ENCODE measurements around the gene OCA2.

The OCA2 gene

DNA sequence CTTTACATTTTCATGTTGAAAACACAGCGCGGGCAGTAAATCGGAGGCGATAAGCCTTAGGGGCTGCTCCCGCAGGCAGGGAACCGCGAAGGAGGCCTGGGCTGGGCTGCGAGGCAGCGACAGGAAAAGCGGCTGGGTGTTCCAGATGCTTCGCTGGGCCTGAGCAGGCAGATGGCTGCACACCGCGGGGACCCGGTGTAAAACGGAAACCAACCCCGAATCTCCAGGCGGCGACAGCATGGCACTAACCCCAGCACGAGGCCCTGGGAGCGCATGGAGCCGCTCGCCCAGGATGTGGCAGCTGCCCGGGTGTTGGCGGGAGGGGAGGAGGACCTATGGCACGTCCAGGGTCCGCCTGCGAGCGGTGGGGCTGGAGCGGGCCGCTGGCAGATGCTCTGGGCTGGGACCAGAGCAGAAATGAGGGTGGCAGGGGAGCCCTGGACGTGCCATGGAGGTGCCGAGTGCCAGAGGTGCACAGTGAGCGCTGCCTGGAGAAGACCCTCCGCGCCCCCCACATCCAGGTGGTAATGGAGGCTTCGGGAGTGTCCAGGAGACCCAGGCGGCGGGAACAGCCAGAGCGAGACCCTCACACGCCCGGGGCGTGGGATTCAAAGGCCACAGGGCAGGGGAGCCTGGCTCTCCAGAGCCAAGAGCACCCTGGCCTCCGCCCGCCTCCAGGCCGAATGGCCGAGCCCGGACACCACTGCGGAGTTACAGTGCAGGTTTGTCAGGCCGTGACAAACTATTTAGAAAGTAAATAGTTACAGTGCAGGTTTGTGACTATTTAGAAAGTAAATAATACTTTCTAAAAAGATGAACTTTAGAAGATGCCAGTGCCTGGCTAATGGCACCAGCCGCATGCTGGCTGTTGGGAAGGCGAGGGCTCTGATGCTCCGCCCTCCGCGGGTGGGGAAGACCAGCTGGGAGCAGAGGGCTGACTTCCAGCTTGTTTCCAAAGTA lies 293.6 kb downstream of the OCA2 start:
- DNase-seq (ENCODE audit: insufficient read length, low spot score) (no peak), FAIRE-seq (no peak)
- TF ChIP-seq POLR2A (IDR thresholded peaks at IDR 0.05; ENCODE audit: low read depth, low read length) = no peak

DNA sequence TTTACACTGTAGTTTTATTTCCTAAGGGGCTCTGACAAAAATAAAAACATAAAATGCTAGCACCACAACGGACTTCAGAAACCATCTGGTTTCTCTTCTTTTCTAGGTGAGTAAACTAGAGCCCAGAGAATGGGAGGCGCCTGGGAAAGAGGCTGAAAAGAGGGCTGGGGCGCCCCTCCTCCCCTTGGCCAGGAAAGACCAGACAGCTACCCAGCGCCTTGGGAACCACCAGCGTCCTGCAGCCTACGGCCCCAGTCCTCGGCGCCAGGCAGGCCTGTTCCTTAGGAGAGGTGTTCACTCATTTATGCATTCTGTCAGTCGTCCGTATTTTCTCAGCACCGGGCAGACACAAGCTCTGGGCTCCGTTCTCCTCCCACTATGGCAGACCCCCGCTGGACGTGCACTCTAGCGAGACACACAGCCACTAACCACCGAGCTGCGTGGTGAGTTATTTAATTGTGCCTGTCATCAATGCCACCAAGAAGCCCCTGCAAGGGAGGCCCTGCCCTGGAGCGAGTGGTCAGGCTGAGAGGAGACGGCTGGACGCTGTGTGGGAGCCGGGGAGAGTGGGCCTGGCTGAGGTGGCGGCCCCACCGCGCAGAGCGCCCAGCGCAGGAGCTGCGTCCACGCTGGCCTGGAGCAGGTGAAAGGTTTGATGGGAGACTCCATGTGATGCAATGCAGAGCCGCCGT lies 294.4 kb downstream of the OCA2 start:
- TF ChIP-seq POLR2A (IDR thresholded peaks at IDR 0.05; ENCODE audit: low read depth, low read length) = no peak
- no peak for FAIRE-seq
- no peak for DNase-seq (ENCODE audit: insufficient read length, low spot score)

DNA sequence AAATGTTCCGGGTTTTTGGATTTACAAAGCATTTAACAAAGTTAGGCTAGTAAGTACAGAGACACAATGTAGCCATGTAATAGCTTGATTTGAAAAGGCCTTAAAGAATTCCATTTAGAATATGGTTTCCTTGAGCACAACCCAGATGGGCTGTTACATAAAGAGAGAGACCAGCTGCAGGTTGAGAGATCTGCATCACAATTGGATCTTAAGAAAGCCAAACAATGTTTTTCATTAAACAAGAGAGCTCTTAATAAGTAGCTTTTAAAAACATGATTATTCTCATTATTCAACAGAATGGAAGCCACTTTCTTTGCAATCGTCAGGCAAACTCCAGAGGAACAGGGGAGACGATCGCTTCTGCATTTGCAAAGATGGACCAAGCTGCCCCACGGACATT lies 300.3 kb downstream of the OCA2 start:
- no peak for FAIRE-seq
- DNase-seq (ENCODE audit: insufficient read length, low spot score) = no peak
- no peak for TF ChIP-seq POLR2A (IDR thresholded peaks at IDR 0.05; ENCODE audit: low read depth, low read length)

DNA sequence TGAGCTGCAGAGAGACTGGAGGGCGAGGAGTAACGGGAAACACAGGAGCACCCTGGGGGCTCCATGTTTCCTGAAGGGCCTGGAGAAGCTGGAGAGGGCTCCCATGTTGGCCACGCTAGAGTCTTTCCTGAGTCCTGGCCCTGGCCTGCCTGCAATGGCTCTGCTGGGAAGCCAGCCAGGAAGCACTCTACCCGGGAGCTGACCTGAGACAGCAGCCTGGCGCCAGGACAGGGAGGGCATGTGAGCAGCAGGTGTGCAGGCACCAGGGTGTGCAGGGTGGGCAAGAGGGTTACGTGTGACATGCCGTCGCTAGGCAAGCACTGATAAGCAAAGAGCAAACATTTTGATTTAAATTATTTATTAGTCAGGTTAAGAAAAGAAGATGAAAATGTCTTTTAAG lies 301.4 kb downstream of the OCA2 start:
- FAIRE-seq (no peak), DNase-seq (ENCODE audit: insufficient read length, low spot score) (no peak)
- no peak for TF ChIP-seq POLR2A (IDR thresholded peaks at IDR 0.05; ENCODE audit: low read depth, low read length)

DNA sequence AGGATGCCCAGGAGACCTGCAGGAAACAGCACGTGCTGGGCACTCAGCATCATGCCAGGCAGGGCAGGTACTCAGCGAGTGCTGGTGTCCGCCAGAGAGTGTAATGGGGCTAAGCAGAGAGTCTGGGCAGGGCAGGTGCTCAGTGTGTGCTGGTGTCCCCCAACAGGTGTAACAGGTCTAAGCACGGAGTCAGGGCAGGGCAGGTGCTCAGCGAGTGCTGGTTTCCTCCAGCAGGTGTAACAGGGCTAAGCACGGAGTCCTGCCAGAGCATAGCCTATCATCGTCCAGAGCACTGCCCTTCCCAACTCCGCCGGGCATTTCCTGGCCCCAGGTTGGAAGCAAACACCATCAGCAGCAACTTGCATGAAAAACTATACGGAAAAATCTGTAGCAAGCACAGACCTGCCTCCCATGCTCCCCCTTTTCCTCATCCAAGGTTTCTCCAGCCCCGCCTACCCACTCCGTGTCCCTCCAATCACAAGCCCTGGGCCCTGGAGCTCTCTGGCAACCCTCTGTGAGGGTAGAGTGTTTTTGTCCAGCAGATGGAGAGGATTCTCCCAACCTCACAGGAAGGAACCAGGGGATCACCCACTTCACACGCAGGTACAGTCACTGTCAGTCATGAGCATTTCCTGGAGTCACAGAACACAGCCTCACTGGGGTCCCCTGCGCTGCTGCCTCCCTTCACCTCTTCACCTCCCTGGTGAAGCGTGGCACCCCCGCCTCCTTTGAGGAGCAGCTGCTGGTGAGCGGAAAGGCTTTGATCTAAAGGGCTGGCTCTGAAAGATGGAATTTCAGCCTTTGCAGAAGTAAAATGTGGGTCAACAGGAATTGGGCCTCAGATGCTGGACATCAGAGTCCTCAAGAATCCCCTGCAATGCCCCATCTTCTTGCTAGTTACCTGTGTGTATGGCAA lies 302.5 kb downstream of the OCA2 start:
- FAIRE-seq (no peak), DNase-seq (ENCODE audit: insufficient read length, low spot score) (no peak)
- no peak for TF ChIP-seq POLR2A (IDR thresholded peaks at IDR 0.05; ENCODE audit: low read depth, low read length)

DNA sequence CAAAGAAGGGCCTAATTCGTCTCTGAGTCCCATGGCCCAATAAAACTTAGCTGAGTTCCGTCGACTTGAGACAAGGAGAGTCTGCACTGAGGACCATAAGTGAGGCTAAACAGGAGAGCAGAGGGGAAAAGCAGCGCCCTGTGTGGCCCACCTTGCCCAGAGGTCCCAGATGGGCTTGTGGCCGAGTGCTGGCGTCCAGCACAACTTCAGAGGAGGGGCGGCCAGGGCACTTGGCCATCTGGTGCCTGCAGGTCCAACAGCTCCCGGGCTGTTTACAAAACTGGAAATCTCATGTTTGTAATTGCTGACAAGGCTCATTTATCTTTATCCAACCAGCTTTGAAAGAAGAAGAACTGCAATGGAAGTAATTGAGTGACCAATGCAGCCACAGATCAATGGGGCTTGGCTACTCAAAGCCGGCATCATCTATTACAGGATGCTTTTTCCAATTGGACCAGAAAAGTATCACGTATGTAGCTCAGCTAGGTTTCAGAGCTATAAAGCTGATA lies 306.3 kb downstream of the OCA2 start:
- no peak for FAIRE-seq
- no peak for DNase-seq (ENCODE audit: insufficient read length, low spot score)
- no peak for TF ChIP-seq POLR2A (IDR thresholded peaks at IDR 0.05; ENCODE audit: low read depth, low read length)

DNA sequence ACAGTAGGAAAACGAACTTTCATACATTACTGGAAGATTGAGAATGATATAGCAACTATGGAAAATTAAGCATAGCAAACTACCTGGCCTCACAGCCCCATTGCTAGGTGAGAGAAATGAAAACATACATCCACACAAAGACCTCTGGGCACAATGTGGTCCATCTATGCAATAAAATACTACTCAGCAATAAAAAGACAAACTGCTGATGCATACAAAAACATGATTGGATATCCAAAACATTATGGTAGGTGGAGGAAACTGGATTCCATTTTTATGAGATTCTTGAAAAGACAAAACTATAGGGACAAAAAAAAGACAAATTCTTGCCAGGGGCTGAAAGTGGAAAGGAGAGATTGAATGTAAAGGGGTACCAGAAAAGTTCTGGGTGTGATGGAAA lies 308.8 kb downstream of the OCA2 start:
- TF ChIP-seq POLR2A (IDR thresholded peaks at IDR 0.05; ENCODE audit: low read depth, low read length) = no peak
- DNase-seq (ENCODE audit: insufficient read length, low spot score) (no peak), FAIRE-seq (no peak)

DNA sequence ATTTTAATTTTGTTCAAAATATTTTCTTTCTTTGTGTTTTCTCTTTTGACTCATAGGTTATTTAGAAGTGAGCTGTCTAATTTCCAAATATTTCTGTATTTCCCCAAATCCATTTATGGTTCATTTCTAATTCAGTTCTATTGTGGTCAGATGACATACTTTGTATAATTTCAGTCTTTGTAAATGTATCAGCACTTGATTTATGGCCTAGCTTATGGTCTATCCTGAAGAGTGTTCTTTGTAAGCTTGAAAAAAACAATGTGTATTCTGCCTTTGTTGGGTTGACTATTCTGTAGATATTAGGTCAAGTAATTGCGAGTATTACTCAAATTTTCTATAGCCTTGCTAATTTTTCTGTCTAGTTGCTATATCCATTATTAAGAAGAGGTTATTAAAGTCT lies 311.2 kb downstream of the OCA2 start:
- no peak for TF ChIP-seq POLR2A (IDR thresholded peaks at IDR 0.05; ENCODE audit: low read depth, low read length)
- FAIRE-seq (no peak), DNase-seq (ENCODE audit: insufficient read length, low spot score) (no peak)

DNA sequence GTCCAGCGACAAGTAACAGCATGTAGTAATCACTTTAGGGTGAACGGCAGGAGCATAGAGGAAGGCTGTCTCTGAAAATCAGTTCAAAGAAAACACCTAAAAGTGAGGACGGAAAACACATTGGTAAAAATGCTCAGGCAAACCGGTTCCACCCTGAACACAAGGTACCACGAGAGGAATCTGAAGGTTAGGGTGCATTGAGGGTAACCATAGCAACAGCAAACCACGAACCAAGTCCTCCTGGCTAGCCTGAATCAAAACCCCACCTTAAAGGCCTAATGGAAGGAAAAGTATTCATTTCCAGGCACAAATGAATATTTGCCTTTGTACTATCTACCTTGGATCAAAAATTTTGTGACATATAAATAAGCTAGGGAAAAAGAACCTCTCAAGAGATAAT lies 315.0 kb downstream of the OCA2 start:
- TF ChIP-seq POLR2A (IDR thresholded peaks at IDR 0.05; ENCODE audit: low read depth, low read length) = no peak
- DNase-seq (ENCODE audit: insufficient read length, low spot score) (no peak), FAIRE-seq (no peak)

DNA sequence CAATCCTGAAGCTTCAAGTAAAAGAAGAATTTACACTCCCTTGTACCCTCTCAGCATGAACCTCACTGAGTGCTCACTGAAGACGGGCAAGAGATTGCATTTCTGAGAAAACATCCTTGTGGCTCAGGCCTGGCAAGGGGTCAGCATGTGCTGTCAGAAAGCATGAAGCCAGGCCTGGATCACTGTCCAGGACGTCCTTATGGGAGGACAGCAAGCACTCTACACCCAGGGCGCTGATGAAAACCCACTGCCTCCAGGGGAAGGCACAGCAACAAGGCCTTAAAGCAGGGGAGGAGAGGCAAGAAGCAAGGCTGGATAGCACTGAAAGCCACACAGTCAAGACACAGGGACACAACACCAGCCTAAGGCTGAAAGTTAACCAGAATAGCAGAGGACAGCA lies 315.4 kb downstream of the OCA2 start:
- DNase-seq (ENCODE audit: insufficient read length, low spot score) (no peak), FAIRE-seq (no peak)
- TF ChIP-seq POLR2A (IDR thresholded peaks at IDR 0.05; ENCODE audit: low read depth, low read length) = no peak

DNA sequence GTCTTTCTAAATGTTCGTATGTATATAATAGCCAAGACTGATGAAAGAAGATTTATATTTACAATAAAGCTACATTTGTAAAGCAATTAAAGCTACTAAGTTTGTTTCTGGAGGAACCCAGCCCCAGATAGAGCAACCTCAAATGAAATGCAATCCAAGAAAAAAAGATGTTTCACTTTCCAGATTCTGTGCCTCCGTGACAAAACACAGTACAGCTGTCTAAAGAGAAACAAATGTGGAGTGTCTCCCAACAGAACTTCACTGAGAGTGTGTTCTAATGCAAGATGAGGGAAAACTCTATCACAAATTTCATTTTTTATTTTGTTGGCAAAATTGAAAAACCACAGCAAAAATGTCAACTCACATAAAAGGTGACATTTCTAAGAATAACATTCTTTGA lies 317.0 kb downstream of the OCA2 start:
- no peak for DNase-seq (ENCODE audit: insufficient read length, low spot score)
- no peak for FAIRE-seq
- TF ChIP-seq POLR2A (IDR thresholded peaks at IDR 0.05; ENCODE audit: low read depth, low read length) = no peak

DNA sequence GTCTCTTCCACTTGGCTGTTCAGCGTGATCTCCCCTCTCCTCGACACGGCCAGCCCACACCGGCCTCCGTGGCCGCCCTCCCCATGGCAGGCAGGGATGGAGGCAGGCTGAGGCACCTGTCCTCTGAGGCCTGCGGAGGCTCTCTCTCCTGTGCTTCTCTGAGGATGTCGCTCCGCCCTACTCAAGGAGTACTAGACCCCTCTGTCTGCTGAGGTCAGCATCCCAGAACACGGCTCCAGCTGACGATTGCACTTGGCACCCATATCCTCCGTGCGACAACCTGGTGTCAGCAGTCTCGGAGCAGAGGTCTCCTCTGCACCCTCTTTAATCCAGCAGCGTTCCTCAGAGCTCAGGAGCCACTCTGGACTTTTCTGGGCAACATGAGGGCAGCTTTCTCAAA lies 322.6 kb downstream of the OCA2 start:
- TF ChIP-seq POLR2A (IDR thresholded peaks at IDR 0.05; ENCODE audit: low read depth, low read length) = no peak
- DNase-seq (ENCODE audit: insufficient read length, low spot score) (no peak), FAIRE-seq (no peak)

DNA sequence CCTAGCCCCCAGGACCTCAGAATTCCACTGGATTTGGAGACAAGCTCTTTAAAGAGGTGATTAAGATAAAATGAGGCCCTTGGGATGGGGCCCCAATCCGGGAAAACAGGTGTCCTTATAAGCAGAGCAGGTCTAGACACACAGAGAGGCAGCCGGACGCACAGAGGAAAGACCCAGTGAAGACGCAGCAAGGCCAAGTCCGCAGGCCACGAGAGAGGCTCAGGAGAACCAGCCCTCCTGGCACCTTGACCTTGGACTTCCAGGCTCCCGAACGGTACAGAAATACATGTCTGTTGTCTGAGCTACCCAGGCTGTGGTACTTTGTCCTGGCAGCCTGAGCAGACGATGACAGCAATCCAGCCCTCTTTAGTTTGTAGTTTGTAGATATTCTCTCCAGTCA lies 324.5 kb downstream of the OCA2 start:
- no peak for DNase-seq (ENCODE audit: insufficient read length, low spot score)
- FAIRE-seq = no peak
- no peak for TF ChIP-seq POLR2A (IDR thresholded peaks at IDR 0.05; ENCODE audit: low read depth, low read length)

DNA sequence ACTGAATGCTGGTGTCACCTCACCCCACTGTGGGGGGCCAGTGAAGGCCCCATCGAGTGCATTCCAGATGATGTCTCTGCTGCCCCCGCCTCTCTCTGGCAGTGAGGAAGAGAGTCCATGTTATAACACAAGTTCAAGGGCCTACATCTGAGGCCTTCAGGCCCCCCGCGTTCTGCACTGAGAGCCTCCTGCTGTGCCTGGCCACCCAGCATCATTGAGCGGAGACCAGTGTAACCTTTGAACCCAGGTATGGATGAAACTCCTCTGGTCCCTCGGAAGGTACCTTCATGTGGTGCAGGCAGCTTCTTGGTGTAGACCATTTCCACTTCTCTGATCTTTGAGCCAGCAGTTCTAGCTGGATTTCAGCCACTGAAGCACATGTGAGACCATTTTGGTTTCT lies 324.9 kb downstream of the OCA2 start:
- DNase-seq (ENCODE audit: insufficient read length, low spot score) (no peak), FAIRE-seq (no peak)
- no peak for TF ChIP-seq POLR2A (IDR thresholded peaks at IDR 0.05; ENCODE audit: low read depth, low read length)

Data from H54 (cell line).